DOHH2 (cell line): ENCODE data around the gene ZNF581.

ENCODE experiments used
- H3F3A ChIP-seq: fragments of 200-600 bp; sonication (generic), shearing (Covaris generic); 2 replicates; pipeline ENCODE4 v1.6.0; 2016; ENCODE audit warnings: antibody characterized with exemption, mild to moderate bottlenecking; ENCODE audit not compliant: control insufficient read depth, insufficient read depth
- H3K27ac ChIP-seq: fragments of 200-600 bp; sonication (generic); 2 replicates; pipeline ENCODE4 v1.5.1; 2014; ENCODE audit warnings: low read depth, mild to moderate bottlenecking, low read length, moderate library complexity
- H3K27me3 ChIP-seq: fragments of 200-600 bp; sonication (generic); 2 replicates; pipeline ENCODE4 v1.6.1; 2014; ENCODE audit warnings: mild to moderate bottlenecking, low read length, mixed read lengths; ENCODE audit not compliant: control insufficient read depth
- H3K36me3 ChIP-seq: fragments of 200-600 bp; sonication (generic); 2 replicates; pipeline ENCODE4 v1.6.1; 2014; ENCODE audit warnings: mild to moderate bottlenecking, low read length, moderate library complexity, mixed read lengths; ENCODE audit not compliant: control insufficient read depth
- H3K4me1 ChIP-seq: fragments of 200-600 bp; sonication (generic); 2 replicates; pipeline ENCODE4 v1.6.1; 2014; ENCODE audit warnings: mild to moderate bottlenecking, low read length, mixed read lengths; ENCODE audit not compliant: control insufficient read depth
- H3K4me2 ChIP-seq: fragments of 200-600 bp; sonication (generic); 2 replicates; pipeline ENCODE4 v1.6.0; 2014; ENCODE audit warnings: mild to moderate bottlenecking, low read length, moderate library complexity
- H3K4me3 ChIP-seq: fragments of 200-600 bp; sonication (generic); 2 replicates; pipeline ENCODE4 v1.5.1; 2014; ENCODE audit warnings: mild to moderate bottlenecking, low read length, mixed read lengths
- H3K79me2 ChIP-seq: fragments of 200-600 bp; sonication (generic); 2 replicates; pipeline ENCODE4 v1.6.1; 2014; ENCODE audit warnings: mild to moderate bottlenecking, low read length, mixed read lengths; ENCODE audit not compliant: control insufficient read depth
- H3K9me2 ChIP-seq: fragments of 200-600 bp; sonication (generic); replicated peaks from 2 replicates; pipeline ENCODE4 v1.6.1; 2014; ENCODE audit warnings: mild to moderate bottlenecking, low read length, mixed read lengths; ENCODE audit not compliant: control insufficient read depth
- H3K9me3 ChIP-seq: fragments of 200-600 bp; sonication (generic); 2 replicates; pipeline ENCODE4 v1.6.1; 2014; ENCODE audit warnings: antibody characterized with exemption, low read length, mixed read lengths; ENCODE audit not compliant: control insufficient read depth, insufficient read depth
- H4K20me1 ChIP-seq: fragments of 200-600 bp; sonication (generic); 2 replicates; pipeline ENCODE4 v1.6.0; 2014; ENCODE audit warnings: low read depth, mild to moderate bottlenecking, antibody characterized with exemption, low read length, moderate library complexity; ENCODE audit not compliant: control insufficient read depth, insufficient read depth
- EZH2phosphoT487 ChIP-seq: fragments of 200-600 bp; sonication (generic); IDR thresholded peaks from 2 replicates; pipeline ENCODE4 v1.6.1; 2017; ENCODE audit warnings: borderline replicate concordance, mild to moderate bottlenecking, antibody characterized with exemption, low read length, moderate library complexity, mixed read lengths
- TF ChIP-seq, protein P1 (sequence below): fragments of 200-600 bp; sonication (generic); IDR thresholded peaks from one replicate; pipeline ENCODE4 v1.5.1; 2014; ENCODE audit warnings: antibody characterized with exemption, mild to moderate bottlenecking, low read depth, low read length; ENCODE audit not compliant: poor library complexity, severe bottlenecking

Gene ZNF581

DNA sequence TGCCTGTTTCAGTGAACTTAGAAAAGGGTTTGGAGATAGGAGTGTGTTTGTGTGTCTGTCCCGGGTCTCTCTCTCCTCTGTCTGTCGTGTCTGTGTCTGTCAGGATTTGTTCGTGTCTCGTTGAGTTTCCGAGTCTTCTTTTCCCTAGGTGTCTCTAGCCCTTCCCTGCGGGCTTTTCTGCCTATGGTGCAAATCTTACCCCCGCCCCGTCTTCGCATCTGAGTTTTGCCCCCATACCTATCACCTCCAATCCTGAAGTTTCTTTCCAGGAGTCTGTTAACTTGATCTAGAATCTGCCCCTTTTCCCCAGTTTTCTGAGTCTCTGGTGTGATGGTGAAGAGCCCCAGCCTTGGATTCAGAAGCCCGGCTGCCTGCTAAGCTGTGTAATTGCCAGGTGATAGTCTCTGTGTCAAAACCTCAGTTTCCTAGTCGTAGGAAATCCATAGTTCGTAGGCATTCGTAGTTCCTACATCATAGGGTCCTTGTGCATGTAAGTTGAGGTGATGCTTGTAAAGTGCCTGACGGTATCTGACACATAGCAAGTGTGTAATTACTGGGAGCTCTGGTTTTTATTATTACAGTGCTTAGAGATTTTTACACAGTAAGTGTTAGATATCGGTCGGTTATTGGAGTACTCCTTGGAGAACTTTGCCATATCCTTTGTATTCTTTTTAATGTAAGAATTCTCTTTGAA, 32.4 kb downstream of the ZNF581 start:
- Histone ChIP-seq H3K27ac (peak overlapping the region; percentile 90), H3K4me3 (peak overlapping the region; percentile 90), H3K4me2 (peak overlapping the region; percentile 92), H3K9me3 (no peaks in the 10 kb centered on the region), H3K36me3 (peaks cover 84% of the 10 kb centered on the region), H3K27me3 (no peaks in the 10 kb centered on the region), H3F3A (peaks cover 45% of the 10 kb centered on the region), H4K20me1 (peaks cover 16% of the 10 kb centered on the region; the same call in 1 of the 2 replicates), H3K79me2 (peaks cover 93% of the 10 kb centered on the region), H3K4me1 (peaks cover 63% of the 10 kb centered on the region), H3K9me2 (no peaks in the 10 kb centered on the region)
- TF ChIP-seq, protein P1, sequence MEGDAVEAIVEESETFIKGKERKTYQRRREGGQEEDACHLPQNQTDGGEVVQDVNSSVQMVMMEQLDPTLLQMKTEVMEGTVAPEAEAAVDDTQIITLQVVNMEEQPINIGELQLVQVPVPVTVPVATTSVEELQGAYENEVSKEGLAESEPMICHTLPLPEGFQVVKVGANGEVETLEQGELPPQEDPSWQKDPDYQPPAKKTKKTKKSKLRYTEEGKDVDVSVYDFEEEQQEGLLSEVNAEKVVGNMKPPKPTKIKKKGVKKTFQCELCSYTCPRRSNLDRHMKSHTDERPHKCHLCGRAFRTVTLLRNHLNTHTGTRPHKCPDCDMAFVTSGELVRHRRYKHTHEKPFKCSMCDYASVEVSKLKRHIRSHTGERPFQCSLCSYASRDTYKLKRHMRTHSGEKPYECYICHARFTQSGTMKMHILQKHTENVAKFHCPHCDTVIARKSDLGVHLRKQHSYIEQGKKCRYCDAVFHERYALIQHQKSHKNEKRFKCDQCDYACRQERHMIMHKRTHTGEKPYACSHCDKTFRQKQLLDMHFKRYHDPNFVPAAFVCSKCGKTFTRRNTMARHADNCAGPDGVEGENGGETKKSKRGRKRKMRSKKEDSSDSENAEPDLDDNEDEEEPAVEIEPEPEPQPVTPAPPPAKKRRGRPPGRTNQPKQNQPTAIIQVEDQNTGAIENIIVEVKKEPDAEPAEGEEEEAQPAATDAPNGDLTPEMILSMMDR, result no peak
- TF ChIP-seq EZH2phosphoT487, result no peak

DNA sequence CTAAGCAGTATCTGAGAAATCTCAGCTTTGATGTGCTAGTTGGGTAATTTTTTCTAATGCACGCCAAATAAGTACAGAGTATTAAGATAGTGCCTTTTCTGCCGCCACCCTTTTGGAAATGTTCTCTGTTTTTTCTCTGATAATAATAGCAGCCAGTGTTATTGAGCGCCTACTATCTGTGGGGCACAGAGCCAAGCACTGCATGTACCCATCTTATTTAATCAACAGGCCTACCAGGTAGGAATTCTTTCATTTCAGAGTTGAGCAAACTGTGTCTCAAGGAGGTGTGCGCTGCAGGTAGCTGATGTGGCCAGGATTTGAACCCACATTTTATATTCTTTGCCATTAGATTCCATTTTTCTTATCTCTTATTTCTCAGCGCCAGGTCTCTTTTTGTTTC, 32.9 kb downstream of the ZNF581 start:
- Histone ChIP-seq H3K79me2 (peaks cover 93% of the 10 kb centered on the region), H3K9me2 (no peaks in the 10 kb centered on the region), H4K20me1 (peaks cover 15% of the 10 kb centered on the region; the same call in 1 of the 2 replicates), H3K4me3 (peak overlapping the region; percentile 90), H3K4me2 (peak overlapping the region; percentile 92), H3K27ac (peak overlapping the region; percentile 90), H3K9me3 (no peaks in the 10 kb centered on the region), H3K27me3 (no peaks in the 10 kb centered on the region), H3K4me1 (peaks cover 58% of the 10 kb centered on the region), H3K36me3 (peaks cover 85% of the 10 kb centered on the region), H3F3A (peaks cover 42% of the 10 kb centered on the region)
- TF ChIP-seq EZH2phosphoT487, result no peak
- TF ChIP-seq, protein P1, result peak; percentile 41

DNA sequence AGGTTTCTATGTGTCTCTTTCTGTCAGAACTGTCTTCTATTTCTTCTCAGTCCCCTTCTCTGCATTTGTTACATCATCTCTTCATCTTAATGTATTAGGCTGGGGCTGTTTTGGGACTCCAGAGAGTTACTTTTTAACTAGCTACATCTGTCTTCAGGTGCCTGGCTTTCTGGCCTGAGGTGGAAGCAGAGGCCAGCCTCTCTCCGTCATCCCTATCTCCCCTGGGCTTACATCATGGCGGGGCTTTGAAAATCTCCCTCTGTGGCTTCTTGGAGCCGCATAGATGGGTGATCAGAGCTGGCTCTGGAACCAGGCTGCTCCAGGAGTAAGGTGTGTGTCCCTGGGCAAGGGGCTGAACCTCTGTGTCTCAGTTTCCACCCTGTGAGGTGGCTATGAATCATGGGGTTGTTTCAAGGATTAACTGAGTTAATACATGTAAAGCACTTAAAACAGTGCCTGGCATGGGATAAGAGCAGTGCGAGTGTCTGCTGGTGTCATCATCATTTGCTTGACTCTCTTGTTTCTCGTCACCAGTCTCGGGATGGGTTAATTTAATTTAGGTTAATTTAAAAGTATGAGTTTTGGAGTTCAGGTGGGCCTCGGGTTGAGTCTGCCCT, 33.5 kb downstream of the ZNF581 start:
- H3K9me2 ChIP-seq, result no peaks in the 10 kb centered on the region
- peak overlapping the region; percentile 92 for H3K4me2 ChIP-seq
- H3K36me3 ChIP-seq, result peaks cover 85% of the 10 kb centered on the region
- peak overlapping the region; percentile 90 for H3K4me3 ChIP-seq
- H3K79me2 ChIP-seq, result peaks cover 93% of the 10 kb centered on the region
- H3K27me3 ChIP-seq, result no peaks in the 10 kb centered on the region
- no peaks in the 10 kb centered on the region for H3K9me3 ChIP-seq
- H3F3A ChIP-seq, result peaks cover 37% of the 10 kb centered on the region
- H4K20me1 ChIP-seq, result peaks cover 11% of the 10 kb centered on the region; the same call in 1 of the 2 replicates
- peak overlapping the region; percentile 90 for H3K27ac ChIP-seq
- peaks cover 53% of the 10 kb centered on the region for H3K4me1 ChIP-seq
- TF ChIP-seq, protein P1, result no peak
- no peak for TF ChIP-seq EZH2phosphoT487
